ENCODE data around the gene SELENOO. TPM values are rescaled to one million over a fixed set of nuclear protein-coding genes. Genes with fewer than 3 reads are reported as not detected.
"Not testable (repeated sequence)": the region's sequence is repeated elsewhere in the genome, so short reads cannot be mapped to it uniquely, and the experiment has no call there.

SELENOO gene
- total and polyA plus RNA-seq, 9 donors = 10.8 to 21.1 (median 14.3) TPM

DNA sequence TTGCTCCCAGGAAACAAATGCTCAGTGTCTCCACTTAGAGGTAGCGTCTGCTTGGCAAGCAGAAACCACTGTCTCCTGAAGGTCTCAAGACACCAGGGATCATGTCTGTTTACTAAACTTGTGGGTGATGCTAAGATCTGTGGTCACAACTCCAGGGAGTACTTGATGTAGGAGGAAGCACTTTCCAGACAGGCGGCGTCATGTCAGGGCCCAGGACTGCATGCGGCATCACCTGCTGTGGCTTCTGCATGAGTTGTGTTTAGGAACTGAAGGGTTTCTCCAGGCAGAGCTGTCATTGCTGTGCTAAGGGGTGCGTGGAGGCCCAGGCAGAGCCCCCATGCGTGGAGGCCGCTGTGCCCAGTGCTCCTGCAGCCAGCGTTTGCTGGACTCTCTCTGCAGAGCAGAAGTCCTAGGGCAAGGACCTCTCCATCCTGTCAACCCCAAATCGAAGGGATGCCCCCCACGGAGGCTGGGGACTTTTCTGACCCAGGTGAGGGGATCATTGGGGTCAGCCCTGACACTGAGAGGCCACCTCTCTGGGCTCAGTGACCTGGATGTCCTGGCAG lies 38.3 kb upstream of the SELENOO start:
- WGBS (ENCODE audit: insufficient coverage) = 68% methylated on average over 9 of the region's 10 CpGs
- Histone ChIP-seq H3K4me1 (ENCODE audit: control insufficient read depth, insufficient read depth, low read length) (no peaks in the 10 kb centered on the region), H3K9me3 (replicated peaks; ENCODE audit: control insufficient read depth, low read depth, low read length) (no peaks in the 10 kb centered on the region), H3K36me3 (ENCODE audit: control insufficient read depth, insufficient read depth, low read length) (no peaks in the 10 kb centered on the region), H3K27ac (ENCODE audit: low read length) (no peak overlapping the region), H3K4me3 (ENCODE audit: low read length) (no peak overlapping the region), H3K27me3 (ENCODE audit: control insufficient read depth, insufficient read depth, low read length) (peaks cover 20% of the 10 kb centered on the region)
- DNase-seq = no peak

DNA sequence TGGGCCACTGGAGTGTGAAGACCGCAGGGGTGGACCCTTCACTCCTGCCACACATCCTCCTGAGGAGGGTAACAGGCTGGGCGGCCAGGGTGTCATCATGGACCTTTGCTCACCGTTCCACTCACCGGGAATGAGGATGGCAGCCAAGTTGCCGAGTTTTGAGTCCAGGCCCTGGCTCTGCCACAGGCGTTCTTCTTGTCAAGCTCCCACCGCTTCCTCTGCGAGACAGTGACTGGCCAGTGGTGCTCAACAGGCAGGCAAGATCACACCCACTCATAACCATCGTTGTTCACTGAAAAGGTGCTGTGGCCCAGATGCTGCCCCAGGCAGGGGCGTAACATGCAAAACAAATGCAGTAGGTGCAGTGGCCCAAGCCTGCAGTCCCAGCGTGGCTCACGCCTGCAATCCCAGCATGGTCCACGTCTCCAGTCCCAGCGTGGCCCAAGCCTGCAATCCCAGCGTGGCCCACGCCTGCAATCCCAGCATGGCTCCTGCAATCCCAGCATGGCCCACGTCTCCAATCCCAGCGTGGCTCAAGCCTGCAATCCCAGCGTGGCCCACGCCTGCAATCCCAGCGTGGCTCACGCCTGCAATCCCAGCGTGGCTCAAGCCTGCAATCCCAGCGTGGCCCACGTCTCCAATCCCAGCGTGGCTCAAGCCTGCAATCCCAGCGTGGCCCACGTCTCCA lies 35.2 kb upstream of the SELENOO start:
- DNase-seq = no peak
- no peaks in the 10 kb centered on the region for H3K4me1 ChIP-seq (ENCODE audit: control insufficient read depth, insufficient read depth, low read length)
- 93% methylated on average over 22 of the region's 28 CpGs for WGBS (ENCODE audit: insufficient coverage)
- no peak overlapping the region for H3K27ac ChIP-seq (ENCODE audit: low read length)
- no peak overlapping the region for H3K4me3 ChIP-seq (ENCODE audit: low read length)
- no peaks in the 10 kb centered on the region for H3K9me3 ChIP-seq (replicated peaks; ENCODE audit: control insufficient read depth, low read depth, low read length)
- H3K36me3 ChIP-seq (ENCODE audit: control insufficient read depth, insufficient read depth, low read length) = no peaks in the 10 kb centered on the region
- peaks cover 29% of the 10 kb centered on the region for H3K27me3 ChIP-seq (ENCODE audit: control insufficient read depth, insufficient read depth, low read length)

DNA sequence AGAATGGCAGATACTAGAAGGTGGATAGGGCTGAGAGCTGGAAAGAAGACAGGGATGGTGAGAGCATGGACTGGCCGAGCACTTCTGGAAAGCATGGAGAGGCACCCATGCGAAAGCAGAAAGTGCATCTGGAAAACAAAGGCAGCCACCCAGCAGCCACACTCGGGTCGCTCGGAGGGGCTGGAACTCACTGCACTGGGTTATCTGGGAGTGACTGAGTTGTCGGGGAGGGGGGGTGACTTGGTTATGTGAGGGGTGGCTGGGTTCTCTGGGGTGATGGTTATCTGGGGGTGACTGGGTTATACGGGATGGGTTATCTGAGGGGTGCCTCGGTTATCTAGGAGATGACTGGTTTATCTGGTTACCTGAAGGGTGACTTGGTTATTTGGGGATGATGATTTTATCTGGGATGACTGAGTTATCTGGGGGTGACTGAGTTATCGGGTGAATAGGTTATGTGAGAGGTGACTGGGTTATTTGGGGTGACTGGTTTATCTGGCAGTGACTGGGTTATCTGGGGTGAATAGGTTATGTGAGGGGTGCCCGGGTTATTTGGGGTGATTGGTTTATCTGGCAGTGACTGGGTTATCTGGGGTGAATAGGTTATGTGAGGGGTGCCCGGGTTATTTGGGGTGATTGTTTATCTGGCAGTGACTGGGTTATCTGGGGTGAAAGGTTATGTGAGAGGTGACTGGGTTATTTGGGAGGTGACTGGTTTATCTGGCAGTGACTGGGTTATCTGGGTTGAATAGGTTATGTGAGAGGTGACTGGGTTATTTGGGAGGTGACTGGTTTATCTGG lies 32.9 kb upstream of the SELENOO start:
- WGBS (ENCODE audit: insufficient coverage) = 63% methylated on average over 8 of the region's 11 CpGs
- H3K27me3 ChIP-seq (ENCODE audit: control insufficient read depth, insufficient read depth, low read length) = peaks cover 47% of the 10 kb centered on the region

DNA sequence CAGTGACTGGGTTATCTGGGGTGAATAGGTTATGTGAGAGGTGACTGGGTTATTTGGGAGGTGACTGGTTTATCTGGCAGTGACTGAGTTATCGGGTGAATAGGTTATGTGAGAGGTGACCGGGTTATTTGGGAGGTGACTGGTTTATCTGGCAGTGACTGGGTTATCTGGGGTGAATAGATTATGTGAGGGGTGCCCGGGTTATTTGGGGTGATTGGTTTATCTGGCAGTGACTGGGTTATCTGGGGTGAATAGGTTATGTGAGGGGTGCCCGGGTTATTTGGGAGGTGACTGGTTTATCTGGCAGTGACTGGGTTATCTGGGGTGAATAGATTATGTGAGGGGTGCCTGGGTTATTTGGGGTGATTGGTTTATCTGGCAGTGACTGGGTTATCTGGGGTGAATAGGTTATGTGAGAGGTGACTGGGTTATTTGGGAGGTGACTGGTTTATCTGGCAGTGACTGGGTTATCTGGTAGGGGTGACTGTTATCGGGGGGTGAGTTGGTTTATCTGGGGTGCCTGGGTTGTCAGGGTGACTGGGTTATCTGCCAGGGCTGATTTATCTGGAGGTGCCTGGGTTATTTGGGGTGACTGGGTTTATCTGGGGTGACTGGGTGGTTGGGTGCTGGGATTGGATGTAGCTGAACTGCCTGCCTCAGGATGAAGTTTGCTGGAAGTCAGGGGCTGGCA lies 32.2 kb upstream of the SELENOO start:
- WGBS (ENCODE audit: insufficient coverage) = 63% methylated on average over 4 of the region's 5 CpGs
- H3K27me3 ChIP-seq (ENCODE audit: control insufficient read depth, insufficient read depth, low read length) = peaks cover 48% of the 10 kb centered on the region
- not testable (repeated sequence) for H3K36me3 ChIP-seq (ENCODE audit: control insufficient read depth, insufficient read depth, low read length); H3K27ac ChIP-seq (ENCODE audit: low read length); H3K4me1 ChIP-seq (ENCODE audit: control insufficient read depth, insufficient read depth, low read length); DNase-seq; H3K4me3 ChIP-seq (ENCODE audit: low read length); H3K9me3 ChIP-seq (replicated peaks; ENCODE audit: control insufficient read depth, low read depth, low read length)

More for the DNA sequence above, 32.9 kb upstream of the SELENOO start:
- Histone ChIP-seq H3K36me3 (ENCODE audit: control insufficient read depth, insufficient read depth, low read length) (no peaks in the 10 kb centered on the region), H3K4me3 (ENCODE audit: low read length) (no peak overlapping the region), H3K4me1 (ENCODE audit: control insufficient read depth, insufficient read depth, low read length) (no peaks in the 10 kb centered on the region), H3K27ac (ENCODE audit: low read length) (no peak overlapping the region), H3K9me3 (replicated peaks; ENCODE audit: control insufficient read depth, low read depth, low read length) (no peaks in the 10 kb centered on the region)
- DNase-seq = no peak

DNA sequence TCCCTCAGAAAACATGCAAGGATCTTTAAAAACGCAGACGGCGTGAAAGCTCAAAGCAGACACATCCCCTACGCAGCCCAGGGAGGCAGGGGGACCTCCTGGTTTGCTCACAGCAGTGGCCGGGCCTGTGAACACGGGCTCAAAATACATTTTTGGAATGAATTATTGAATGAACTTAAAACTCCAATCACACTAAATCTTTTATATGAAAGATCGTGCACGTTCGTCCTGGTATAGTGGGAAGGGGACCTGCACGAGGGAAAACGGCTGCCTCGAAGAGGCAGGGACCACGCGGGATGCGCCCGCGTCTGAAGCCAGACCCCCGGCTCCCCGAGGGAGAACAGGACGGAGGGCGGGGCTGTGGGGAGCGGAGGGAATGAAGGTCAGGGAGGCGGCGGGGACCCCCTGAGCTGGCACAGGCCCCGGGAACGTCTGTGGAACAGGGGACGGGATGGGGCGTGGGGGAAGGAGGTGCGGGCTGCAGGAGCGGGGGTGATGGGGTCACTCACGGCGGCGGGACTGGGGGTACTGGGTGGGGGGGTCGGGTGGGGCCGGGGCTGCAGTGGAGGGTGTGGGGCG lies 31.5 kb upstream of the SELENOO start:
- 5% methylated on average over 10 of the region's 36 CpGs for WGBS (ENCODE audit: insufficient coverage)
- no peak for DNase-seq
- peaks cover 53% of the 10 kb centered on the region for H3K27me3 ChIP-seq (ENCODE audit: control insufficient read depth, insufficient read depth, low read length)
- H3K36me3 ChIP-seq (ENCODE audit: control insufficient read depth, insufficient read depth, low read length) = no peaks in the 10 kb centered on the region
- no peak overlapping the region for H3K4me3 ChIP-seq (ENCODE audit: low read length)
- no peak overlapping the region for H3K27ac ChIP-seq (ENCODE audit: low read length)
- no peaks in the 10 kb centered on the region for H3K9me3 ChIP-seq (replicated peaks; ENCODE audit: control insufficient read depth, low read depth, low read length)
- no peaks in the 10 kb centered on the region for H3K4me1 ChIP-seq (ENCODE audit: control insufficient read depth, insufficient read depth, low read length)

DNA sequence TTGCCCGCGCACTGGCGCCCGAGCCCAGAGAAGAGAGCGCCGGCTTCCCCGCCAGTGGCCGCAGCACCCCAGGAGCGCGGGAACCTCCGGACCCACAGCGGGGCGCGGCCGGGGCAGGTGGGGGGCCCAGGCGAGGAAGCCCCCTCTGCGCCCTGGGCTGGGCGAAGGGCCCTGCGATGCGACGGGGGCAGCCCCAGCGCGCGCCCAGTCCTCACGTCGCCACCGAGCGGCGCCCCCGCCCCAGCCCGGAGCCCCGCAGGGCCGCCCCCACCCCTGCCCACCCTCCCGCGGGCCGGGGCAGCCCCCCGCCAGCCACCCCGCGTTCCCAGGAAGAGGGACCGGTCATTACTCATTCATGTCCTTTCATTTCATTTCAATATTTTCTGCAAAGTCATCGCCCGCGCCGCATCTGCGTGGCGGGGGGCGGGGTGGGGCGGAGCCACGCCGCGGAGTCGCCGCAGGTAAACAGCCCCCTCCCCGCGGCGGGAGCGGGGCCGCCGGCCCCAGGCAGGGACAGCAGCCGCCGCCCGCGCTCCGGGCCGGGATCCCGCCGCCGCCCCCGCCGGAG lies 31.0 kb upstream of the SELENOO start:
- WGBS (ENCODE audit: insufficient coverage) = under 1% methylated on average over 50 of the region's 70 CpGs
- no peak for DNase-seq
- H3K9me3 ChIP-seq (replicated peaks; ENCODE audit: control insufficient read depth, low read depth, low read length) = no peaks in the 10 kb centered on the region
- no peak overlapping the region for H3K4me3 ChIP-seq (ENCODE audit: low read length)
- H3K4me1 ChIP-seq (ENCODE audit: control insufficient read depth, insufficient read depth, low read length) = no peaks in the 10 kb centered on the region
- no peaks in the 10 kb centered on the region for H3K36me3 ChIP-seq (ENCODE audit: control insufficient read depth, insufficient read depth, low read length)
- H3K27ac ChIP-seq (ENCODE audit: low read length) = no peak overlapping the region
- peaks cover 53% of the 10 kb centered on the region for H3K27me3 ChIP-seq (ENCODE audit: control insufficient read depth, insufficient read depth, low read length)

DNA sequence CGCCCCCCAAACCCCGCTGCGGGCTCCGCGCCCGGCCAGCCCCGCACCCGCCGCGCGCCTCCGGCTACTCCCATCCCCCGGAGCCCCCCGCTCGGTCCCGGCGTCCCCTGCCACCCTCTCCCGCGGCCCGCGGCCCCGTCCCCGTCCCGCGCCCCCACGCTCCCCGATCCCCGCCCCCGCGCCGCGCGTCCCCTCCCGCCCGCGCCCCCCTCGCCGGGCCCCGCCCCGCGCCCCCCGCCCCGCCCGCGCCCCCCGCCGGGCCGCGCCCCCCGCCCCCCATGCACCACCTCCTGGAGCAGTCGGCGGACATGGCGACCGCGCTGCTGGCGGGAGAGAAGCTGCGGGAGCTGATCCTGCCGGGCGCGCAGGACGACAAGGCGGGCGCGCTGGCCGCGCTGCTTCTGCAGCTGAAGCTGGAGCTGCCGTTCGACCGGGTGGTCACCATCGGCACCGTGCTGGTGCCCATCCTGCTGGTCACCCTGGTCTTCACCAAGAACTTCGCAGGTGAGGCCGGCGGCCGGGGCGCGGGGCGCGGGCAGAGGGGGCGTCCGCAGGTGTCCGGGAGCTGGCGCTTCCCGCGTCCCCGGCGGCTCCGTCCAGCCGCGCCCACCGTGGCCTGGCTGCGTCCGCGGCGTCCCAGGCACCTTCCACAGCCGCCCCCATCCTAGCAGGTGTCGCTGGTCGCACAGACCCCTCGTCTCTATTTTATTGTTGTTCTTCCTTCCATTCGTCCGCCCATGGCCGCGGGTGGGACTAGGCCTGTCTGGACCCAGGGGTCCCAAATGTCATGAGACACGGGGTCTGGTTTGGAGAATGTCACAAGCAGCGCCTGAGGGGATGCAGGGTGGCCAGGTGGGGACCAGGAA lies 30.1 kb upstream of the SELENOO start, which contains the start of gene PANX2:
Gene PANX2 (plus strand): TSS at position 279 of the 866 bp plus-strand sequence. CDS start 0 bp downstream, at position 279.
- Histone ChIP-seq H3K9me3 (replicated peaks; ENCODE audit: control insufficient read depth, low read depth, low read length) (no peaks in the 10 kb centered on the region), H3K27me3 (ENCODE audit: control insufficient read depth, insufficient read depth, low read length) (peaks cover 51% of the 10 kb centered on the region)
- DNase-seq = no peak

DNA sequence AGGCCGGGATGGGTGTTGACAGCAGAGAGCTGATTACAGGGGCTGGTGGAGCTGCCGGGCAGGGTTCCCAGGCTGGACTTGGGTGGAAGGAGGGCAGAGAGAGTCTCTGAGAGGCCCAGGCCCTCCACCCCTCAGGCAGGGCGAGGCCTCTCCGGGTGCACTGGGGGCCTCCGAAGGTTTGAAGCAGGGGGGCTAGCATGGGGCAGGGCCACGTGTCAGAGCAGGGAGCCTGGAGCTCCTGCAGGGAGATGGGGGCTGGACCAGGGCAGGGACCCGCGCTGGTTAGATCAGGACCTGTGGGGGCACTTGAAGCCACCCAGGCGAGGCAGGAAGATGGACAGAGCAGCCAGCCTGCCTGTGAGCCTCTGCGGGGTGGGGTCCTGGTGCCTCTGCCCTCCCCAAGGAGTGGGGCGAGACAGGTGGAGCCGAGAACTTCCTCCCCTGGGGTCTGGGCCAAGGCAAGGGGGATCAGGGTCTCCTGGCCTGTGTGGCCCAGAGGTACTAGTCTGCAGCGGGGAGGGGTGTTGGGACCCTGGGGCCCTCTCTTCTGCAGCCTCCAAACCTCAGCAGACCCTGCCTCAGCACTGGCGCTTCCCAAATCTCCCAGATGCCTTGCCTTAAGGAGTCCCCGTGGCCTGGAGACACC lies 29.4 kb upstream of the SELENOO start:
- Histone ChIP-seq H3K27me3 (ENCODE audit: control insufficient read depth, insufficient read depth, low read length) (peaks cover 52% of the 10 kb centered on the region), H3K4me3 (ENCODE audit: low read length) (no peak overlapping the region)
- WGBS (ENCODE audit: insufficient coverage) = 61% methylated on average over 13 of the region's 15 CpGs

More for the DNA sequence above, 30.1 kb upstream of the SELENOO start, which contains the start of gene PANX2:
- no peak within 1 kb of the TSS for H3K4me3 ChIP-seq (ENCODE audit: low read length)
- no peak within 1 kb of the TSS for H3K27ac ChIP-seq (ENCODE audit: low read length)
- no peaks in the 10 kb centered on the region for H3K36me3 ChIP-seq (ENCODE audit: control insufficient read depth, insufficient read depth, low read length)
- no peaks in the 10 kb centered on the region for H3K4me1 ChIP-seq (ENCODE audit: control insufficient read depth, insufficient read depth, low read length)
- WGBS (ENCODE audit: insufficient coverage) = 7% methylated on average over 63 of the region's 105 CpGs

More for the DNA sequence above, 29.4 kb upstream of the SELENOO start:
- H3K27ac ChIP-seq (ENCODE audit: low read length) = no peak overlapping the region
- H3K9me3 ChIP-seq (replicated peaks; ENCODE audit: control insufficient read depth, low read depth, low read length) = no peaks in the 10 kb centered on the region
- no peaks in the 10 kb centered on the region for H3K36me3 ChIP-seq (ENCODE audit: control insufficient read depth, insufficient read depth, low read length)
- no peak for DNase-seq
- H3K4me1 ChIP-seq (ENCODE audit: control insufficient read depth, insufficient read depth, low read length) = no peaks in the 10 kb centered on the region

All from muscle of leg (tissue), 11 donors.